Kidney epithelial cell (primary cell): ENCODE results near the gene RAB3GAP1. TPM values are rescaled to one million over a fixed set of nuclear protein-coding genes. Genes with fewer than 3 reads are reported as not detected.

ENCODE experiments used
- DNase-seq: peaks from one replicate; pipeline ENCODE4 v3.0.0-alpha.2; 2010; ENCODE audit warnings: low read depth
- H3K27me3 ChIP-seq: 2 replicates; pipeline ENCODE4 v1.6.0; 2011; ENCODE audit warnings: low read length; ENCODE audit not compliant: control insufficient read depth, insufficient read depth
- H3K36me3 ChIP-seq: 2 replicates; pipeline ENCODE4 v1.5.1; 2011; ENCODE audit warnings: low read length; ENCODE audit not compliant: control insufficient read depth, insufficient read depth
- H3K4me3 ChIP-seq: 2 replicates; pipeline ENCODE4 v1.5.1; 2011; ENCODE audit warnings: low read depth, mild to moderate bottlenecking, control low read depth, low read length
- total RNA-seq: library from RNA; depleted of rRNA; stranded (reverse); fragments of >200 nt; gene quantifications from 2 replicates; pipeline ENCODE4 v1.2.3, GENCODE V29; 2015
- TF ChIP-seq, protein P1 (sequence below): IDR thresholded peaks from 2 replicates; pipeline ENCODE4 v1.5.1; 2011; ENCODE audit warnings: mild to moderate bottlenecking, moderate library complexity, low read length, control low read depth, inconsistent platforms; ENCODE audit not compliant: insufficient read depth, poor library complexity, severe bottlenecking

RAB3GAP1 gene
- total RNA-seq: 43.8 and 48.2 TPM in 2 replicates

DNA sequence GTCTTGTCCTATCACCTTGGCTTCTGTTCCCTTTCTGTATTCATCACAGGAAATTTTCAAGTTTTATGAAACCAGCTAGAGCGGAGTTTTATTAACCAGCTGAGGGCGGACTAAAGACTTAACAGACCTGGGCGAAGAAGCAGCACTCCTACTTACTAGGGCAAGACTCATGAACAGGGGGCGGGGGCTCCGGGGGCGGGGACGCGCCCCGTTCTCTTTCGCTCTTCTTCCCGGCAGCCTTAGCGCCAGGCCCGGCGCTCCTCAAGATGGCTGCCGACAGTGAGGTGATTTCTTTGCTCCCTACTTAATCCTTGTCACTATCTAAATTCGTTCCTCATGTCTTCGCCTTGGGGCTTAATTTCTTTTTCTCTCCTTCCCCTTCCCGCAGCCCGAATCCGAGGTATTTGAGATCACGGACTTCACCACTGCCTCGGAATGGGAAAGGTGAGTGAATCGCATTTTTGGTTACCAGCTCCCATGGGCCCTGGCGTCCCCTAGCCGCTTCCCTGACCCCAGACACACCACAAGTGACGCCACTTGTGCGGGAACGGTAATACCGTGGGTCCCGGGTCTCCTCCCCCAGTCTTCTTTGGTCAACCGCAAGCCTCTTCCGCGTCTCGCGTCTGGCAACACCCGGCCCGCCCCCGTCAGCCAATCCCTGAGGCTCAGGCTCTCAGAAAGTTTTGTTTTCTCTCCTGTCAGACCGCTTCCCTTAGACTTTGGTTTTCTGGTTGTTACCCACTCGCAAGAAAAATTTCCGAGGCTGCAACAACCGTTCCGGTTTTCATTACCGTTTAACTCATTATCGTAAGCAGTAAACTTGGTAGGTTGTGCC is at the start of gene RAB3GAP1:
Gene RAB3GAP1 (plus strand): TSS at position 251 of the 835 bp plus-strand sequence. CDS start 16 bp downstream, at position 267.
- TF ChIP-seq, protein P1, sequence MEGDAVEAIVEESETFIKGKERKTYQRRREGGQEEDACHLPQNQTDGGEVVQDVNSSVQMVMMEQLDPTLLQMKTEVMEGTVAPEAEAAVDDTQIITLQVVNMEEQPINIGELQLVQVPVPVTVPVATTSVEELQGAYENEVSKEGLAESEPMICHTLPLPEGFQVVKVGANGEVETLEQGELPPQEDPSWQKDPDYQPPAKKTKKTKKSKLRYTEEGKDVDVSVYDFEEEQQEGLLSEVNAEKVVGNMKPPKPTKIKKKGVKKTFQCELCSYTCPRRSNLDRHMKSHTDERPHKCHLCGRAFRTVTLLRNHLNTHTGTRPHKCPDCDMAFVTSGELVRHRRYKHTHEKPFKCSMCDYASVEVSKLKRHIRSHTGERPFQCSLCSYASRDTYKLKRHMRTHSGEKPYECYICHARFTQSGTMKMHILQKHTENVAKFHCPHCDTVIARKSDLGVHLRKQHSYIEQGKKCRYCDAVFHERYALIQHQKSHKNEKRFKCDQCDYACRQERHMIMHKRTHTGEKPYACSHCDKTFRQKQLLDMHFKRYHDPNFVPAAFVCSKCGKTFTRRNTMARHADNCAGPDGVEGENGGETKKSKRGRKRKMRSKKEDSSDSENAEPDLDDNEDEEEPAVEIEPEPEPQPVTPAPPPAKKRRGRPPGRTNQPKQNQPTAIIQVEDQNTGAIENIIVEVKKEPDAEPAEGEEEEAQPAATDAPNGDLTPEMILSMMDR: no peak
- peak within 1 kb of the TSS; percentile 97 for H3K4me3 ChIP-seq
- no peaks in the 10 kb centered on the region for H3K27me3 ChIP-seq

DNA sequence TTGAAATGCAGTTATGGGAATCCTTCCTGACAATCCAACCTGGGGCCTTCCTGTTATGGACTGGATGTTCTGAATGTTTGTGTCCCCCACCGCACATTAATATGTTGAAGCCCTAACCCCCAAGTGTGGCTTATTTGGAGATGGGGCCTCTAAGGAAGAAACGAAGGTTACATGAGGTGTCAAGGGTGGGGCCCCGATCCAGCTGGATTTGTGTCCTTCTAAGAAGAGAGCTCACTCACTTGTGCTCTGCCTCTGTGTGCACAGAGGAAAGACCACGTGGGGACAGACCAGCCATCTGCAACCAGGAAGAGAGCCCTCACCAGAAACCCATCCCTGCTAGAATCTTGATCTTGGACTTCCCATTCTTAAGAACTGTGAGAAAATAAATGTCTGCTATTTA is 49.3 kb upstream of the RAB3GAP1 start:
- Histone ChIP-seq H3K4me3 (no peak overlapping the region), H3K27me3 (no peaks in the 10 kb centered on the region), H3K36me3 (no peaks in the 10 kb centered on the region)
- TF ChIP-seq, protein P1: no peak
- no peak for DNase-seq

More for the DNA sequence above, at the start of gene RAB3GAP1:
- DNase-seq: peak; percentile 43
- no peaks in the 10 kb centered on the region for H3K36me3 ChIP-seq

DNA sequence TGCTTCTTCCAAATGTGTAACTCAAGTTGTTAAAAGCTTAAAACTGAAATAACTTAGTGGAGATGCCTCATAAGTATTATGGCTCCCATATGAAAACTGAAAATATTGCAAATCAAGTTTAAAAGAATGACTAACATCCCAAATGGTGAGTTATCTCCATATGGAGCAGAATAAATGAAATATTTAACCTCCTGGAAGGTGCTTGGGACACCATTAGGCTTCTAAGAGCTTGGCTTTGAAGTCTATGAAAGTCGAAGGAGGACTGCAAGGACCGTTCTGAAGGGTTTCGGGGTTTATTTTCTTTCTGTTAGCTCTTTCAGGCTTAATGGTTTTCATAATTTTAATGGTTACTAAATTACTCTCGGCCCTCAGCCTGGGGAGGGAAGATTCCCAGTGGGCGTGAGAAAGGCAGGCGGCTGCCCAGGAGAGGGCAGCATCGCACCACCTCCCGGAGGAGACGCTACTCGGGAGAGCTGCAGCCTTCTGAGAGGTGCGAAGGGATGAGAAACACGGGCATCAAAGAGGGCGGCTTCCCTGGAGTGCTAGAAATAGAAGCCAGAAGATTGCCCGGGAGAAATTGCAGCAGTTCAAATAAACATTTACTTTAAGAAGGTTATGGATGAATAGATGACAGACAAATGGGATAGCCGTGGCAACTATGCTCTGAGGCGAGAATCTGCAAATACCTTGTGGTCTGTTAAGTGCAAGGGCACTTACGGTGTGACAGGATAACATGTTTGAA is 47.9 kb upstream of the RAB3GAP1 start:
- peak; percentile 5 for DNase-seq
- no peaks in the 10 kb centered on the region for H3K36me3 ChIP-seq
- H3K27me3 ChIP-seq: no peaks in the 10 kb centered on the region
- H3K4me3 ChIP-seq: no peak overlapping the region
- TF ChIP-seq, protein P1: peak; percentile 98

DNA sequence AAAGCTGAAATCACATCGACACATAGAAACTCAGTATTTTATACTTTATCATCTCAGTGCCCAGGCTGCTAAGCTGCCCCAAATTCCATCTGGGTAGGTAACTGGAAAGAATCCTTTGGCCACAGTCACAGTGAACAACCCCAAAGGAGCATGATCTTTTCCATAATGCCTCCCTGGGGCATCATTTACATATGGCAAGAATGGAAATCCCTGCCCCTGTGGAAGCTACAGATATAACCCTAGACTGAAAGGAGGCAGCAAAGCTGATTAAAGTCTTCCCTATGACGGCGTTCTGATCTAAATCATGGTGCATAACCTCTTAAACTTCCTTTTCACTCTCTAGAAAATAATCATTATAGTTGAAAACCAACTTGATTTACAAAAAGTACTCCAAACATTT is 46.3 kb upstream of the RAB3GAP1 start:
- TF ChIP-seq, protein P1: no peak
- DNase-seq: no peak
- Histone ChIP-seq H3K36me3 (no peaks in the 10 kb centered on the region), H3K27me3 (no peaks in the 10 kb centered on the region), H3K4me3 (no peak overlapping the region)

DNA sequence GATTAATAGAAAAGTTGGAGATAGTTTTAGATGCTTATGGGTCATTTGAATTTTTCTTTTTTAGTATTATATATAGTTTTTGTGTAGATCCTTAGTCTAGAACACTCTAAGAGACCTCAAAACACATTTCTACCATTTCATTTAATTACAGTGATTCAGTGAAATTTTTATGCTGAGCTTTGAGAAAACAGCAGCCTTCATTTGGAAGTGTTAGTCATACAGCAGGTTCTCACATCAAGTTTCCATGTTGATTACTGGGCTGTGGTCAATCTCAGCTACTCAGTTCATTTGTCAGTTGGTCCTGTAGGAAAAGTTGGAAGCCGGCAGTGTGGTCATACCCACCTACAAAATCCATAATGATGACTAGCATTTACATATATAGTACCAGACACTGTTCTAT is 42.8 kb upstream of the RAB3GAP1 start:
- H3K4me3 ChIP-seq: no peak overlapping the region
- no peaks in the 10 kb centered on the region for H3K27me3 ChIP-seq
- TF ChIP-seq, protein P1: no peak
- DNase-seq: no peak
- H3K36me3 ChIP-seq: no peaks in the 10 kb centered on the region
